ENCODE measurements around the gene UBR1.
"Not testable (repeated sequence)": the region's sequence is repeated elsewhere in the genome, so short reads cannot be mapped to it uniquely, and the experiment has no call there.

Gene UBR1

DNA sequence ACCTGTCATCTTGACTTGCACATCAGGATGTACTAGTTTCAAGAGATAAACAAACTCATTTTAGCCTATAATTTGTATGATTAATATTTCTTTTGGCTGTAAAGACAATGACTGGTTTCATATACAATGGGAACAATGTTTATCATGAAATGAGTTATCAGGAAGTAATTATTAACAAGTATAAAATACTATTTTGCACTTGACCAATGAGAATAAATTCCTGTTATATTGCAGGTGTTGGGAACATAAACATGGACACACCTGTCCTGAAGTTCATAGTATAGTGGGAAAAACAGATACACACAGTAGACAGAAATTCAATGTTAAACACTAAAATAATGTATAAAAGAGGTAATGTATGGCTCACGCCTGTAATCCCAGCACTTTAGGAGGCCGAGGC is 56.9 kb downstream of the UBR1 start:
- no peak for DNase-seq

DNA sequence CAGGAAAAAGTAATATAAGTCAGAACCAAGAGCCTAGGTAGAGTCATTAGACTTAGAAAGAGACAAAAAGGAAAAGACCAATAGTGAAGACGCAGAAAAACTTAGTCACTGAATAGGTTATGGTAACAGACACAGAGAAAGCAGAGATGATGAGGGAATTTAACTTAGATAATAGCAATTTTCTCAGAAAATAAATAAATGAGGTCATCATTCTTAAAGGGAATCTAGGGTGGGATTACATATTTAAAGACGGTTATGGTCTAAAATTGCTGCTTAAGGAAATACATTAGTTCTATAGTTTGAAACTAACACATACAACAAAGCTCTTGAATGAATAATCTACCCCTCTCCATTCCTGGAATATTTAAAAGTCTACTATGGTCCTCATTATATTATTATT is 59.4 kb downstream of the UBR1 start:
- DNase-seq: no peak

DNA sequence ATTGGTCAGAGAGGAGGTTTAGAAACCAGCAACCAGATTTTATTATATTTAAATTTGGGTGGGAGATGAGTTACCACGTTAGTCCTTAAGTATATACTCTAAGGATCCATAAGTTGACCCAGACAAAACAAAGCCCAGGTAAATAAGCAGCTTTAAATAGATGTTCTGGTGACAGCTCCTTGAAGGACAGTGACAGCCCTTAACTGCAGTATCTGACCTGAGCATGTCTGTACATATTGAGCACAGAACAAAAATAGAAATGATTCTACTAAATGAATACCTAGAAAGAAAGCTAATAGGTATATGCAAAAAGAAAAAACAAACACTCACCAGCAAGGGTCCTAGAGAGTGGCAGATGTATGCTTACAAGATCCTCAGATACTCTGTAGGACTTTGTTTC is 63.0 kb downstream of the UBR1 start:
- no peak for DNase-seq

DNA sequence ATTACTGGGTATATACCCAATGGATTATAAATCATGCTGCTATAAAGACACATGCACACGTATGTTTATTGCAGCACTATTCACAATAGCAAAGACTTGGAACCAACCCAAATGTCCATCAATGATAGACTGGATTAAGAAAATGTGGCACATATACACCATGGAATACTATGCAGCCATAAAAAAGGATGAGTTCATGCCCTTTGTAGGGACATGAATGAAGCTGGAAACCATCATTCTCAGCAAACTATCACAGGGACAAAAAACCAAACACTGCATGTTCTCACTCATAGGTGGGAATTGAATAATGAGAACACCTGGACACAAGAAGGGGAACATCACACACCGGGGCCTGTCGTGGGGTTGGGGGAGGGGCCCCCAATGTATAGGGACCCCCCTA is 64.8 kb downstream of the UBR1 start:
- DNase-seq: not testable (repeated sequence)

DNA sequence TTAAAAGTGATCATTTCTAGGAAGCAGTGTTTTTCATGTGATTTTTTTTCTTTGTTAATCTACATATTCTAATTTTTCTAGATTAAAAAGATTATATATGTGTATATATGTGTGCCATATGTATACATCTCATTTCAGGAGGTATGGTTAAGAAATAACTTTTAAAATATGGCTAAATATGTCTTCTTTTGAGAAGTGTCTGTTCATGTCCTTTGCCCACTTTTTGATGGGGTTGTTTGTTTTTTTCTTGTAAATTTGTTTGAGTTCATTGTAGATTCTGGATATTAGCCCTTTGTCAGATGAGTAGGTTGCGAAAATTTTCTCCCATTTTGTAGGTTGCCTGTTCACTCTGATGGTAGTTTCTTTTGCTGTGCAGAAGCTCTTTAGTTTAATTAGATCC is 70.6 kb downstream of the UBR1 start:
- DNase-seq: not testable (repeated sequence)

DNA sequence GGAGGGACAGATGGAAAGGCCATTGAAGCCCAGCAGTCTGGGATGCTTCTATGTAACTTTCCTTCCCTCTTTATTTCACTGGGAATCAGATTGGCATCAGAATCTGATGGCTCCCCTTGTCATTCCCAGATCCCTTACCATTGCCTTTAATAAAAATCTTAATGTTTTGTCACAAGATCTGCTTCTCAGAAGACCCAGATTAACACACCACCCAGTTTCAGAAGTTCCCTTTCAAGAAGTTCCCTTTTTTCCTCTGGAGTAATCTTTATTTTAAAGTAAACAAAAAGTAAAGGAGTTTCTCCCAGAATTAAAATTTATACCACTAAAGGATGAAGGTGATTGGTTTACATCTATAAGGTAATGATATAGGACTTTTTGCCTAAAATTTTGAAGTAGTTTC is 76.4 kb downstream of the UBR1 start:
- DNase-seq: no peak

DNA sequence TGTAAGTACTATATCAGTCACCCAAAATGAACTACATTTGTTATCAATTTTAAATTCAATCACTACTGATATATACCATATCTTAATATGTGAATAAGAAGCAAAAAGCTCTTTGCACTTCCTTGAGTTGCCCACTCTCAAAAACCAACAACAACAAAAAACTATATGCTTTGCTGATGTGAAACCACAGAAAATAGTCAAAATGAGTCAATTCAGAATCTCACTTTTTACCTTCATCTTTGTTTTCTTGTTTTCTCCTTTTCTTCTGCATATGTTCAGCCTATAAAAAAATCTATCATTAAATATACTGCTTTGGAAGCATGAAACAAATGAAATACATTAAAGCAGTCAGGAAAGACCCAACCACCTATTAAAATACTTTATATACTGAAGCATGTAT is 80.7 kb downstream of the UBR1 start:
- no peak for DNase-seq

DNA sequence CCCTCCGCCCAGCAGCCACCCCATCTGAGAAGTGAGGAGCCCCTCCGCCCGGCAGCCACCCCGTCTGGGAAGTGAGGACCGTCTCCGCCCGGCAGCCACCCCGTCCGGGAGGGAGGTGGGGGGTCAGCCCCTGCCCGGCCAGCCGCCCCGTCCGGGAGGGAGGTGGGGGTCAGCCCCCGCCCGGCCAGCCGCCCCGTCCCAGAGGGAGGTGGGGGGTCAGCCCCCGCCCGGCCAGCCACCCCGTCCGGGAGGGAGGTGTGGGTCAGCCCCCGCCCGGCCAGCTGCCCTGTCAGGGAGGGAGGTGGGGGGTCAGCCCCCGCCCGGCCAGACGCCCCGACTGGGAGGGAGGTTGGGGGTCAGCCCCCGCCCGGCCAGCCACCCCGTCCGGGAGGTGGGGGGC is 91.2 kb downstream of the UBR1 start:
- DNase-seq: not testable (repeated sequence)

DNA sequence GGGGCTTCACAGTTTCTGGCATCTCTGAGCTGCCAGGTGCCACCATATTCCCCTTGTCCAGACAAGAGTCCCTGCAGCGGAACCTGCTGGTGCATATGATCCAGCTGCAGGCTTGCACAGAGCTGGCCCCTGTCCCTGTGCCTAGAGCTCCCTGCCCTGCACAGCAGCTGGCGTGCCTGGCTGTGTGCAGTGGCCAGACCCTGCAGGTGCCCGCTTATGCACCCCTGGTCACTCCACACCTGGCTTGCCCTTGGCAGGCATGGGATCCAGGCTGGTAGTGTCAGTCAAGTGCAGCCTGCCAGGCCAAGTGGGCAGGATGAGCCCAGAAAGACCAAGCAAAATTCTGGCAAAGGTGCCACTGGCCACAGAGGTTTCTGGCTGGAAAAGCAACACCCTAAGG is 96.6 kb downstream of the UBR1 start:
- no peak for DNase-seq

DNA sequence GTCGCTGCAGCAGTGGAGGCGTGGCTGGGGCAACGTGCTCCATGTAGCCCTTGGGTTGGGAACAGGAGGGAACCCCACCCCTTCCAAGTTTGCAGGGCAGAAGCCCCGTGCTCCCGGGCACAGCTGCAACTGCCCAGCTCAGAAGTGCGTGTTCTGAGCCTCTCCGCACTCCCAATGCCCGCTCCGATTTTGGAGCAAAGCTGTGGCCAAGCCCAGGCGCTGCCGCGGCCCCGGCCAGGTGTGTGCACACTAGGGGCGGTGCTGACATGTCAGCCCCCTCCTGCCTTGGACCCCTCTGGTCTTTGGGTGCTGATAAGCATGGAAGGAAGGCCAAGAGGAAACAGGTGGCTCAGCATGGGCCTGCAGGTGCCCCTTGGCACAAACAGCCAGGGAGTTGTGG is 97.7 kb downstream of the UBR1 start:
- DNase-seq: no peak

DNA sequence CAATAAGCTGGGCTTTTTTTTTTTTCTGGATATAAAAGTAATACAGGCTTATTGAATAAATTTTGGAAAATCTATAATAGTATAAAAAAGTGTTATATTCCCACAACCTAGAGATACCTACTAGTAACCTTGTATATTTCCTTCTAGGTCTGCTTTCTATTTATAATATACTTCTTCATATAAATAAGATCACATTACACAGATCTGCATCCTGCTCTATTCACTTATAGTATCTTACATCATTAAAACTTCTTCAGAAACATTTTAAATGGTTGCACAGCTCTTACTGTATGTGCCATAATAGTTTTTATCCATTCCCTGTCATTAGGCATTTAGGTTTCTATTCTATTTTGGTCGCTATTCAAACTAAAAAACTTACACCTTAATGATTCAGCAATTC is 98.3 kb downstream of the UBR1 start:
- DNase-seq: no peak

DNA sequence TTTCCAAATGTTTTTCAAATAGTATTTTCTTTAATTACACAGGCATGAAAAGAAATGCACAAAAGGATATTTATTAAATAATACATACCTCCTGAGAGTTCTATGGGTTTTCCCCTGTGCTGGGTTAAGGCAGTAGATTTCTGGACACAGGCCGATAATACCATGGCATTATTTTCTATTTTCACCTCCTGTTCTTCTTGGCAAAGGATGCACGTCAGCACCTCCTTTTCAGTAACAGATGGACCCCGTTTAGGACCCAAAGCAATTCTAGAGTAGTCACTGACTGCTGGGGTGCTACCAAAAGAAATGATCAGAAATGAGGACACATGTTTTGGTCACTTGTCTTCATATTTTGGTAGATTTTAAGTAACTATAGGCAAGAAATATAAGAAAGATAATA is 98.8 kb downstream of the UBR1 start:
- no peak for DNase-seq

DNA sequence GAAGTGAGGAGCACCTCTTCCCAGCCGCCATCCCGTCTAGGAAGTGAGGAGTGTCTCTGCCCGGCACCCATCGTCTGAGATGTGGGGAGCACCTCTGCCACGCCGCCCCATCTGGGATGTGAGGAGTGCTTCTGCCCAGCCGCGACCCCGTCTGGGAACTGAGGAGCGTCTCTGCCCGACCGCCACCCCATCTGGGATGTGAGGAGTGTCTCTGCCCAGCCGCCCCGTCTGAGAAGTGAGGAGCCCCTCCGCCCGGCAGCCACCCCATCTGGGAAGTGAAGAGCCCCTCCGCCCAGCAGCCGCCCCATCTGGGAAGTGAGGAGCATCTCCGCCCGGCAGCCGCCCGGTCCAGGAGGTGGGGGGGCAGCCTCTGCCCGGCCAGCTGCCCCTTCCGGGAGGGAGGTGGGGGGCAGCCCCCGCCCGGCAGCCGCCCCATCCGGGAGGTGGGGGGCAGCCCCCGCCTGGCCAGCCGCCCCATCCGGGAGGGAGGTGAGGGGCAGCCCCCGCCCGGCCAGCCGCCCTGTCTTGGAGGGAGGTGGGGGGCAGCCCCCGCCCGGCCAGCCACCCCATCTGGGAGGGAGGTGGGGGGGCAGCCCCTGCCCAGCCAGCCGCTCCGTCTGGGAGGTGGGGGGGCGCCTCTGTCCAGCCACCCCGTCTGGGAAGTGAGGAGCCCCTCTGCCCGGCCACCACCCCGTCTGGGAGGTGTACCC is 100.8 kb downstream of the UBR1 start:
- DNase-seq: not testable (repeated sequence)

DNA sequence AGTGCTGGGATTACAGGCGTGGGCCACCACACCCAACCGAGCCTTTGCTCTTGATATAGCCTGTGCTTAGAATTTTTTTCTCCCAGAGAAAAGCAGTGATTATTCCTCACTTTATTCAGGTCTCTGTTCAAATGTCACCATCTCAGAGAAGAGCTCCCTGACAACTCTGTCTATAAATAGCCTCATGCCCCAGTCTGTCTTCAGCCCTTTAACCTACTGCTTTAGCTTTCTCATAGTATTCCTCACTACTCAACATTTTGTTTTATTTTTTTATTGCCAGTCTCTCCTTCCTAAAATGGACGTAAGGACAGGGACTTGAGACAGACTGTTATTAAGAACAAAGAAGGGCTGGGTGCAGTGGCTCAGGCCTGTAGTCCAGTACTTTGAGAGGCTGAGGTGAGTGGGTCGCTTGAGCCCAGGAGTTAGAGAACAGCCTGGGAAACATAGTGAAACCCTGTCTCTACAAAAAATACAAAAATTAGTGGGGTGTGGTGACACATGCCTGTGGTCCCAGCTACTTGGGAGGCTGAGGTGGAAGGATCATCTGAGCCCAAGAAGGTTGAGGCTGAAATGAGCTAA is 106.5 kb downstream of the UBR1 start:
- no peak for DNase-seq

DNA sequence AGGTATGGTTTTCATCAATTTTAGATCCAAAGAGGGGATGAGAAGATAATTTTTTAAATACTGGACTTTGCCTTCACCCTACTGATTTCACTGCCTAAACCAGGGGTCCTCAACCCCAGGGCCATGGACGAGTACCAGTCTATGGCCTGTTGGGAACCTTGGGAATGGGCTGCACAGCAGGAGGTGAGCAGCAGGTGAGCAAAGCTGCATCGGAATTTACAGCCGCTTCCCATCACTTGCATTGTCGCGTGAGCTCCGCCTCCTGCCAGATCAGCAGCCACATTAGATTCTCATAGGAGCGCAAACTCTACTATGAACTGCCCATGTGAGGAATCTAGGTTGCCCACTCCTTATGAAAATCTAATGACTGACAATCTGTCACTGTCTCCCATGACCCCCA is 109.0 kb downstream of the UBR1 start:
- DNase-seq: no peak

DNA sequence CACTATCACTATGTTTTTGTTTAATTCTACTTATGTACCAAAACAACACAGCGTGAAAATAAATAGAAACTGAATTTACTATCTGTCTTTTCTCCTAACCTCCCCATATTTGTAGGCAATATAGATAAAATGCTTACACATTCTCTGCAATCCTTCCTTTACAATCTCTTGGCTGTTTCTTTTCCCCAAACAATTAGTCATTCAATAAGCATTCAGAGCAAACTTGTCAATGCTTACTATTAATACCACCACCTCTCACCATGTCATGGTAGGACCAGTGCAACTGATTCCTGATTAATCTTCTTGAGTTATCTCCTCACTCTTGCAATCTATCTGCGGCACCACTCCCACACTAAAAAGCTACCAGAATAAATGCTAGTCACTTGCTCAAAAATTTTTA is 111.3 kb downstream of the UBR1 start:
- peak; percentile 77 for DNase-seq

DNA sequence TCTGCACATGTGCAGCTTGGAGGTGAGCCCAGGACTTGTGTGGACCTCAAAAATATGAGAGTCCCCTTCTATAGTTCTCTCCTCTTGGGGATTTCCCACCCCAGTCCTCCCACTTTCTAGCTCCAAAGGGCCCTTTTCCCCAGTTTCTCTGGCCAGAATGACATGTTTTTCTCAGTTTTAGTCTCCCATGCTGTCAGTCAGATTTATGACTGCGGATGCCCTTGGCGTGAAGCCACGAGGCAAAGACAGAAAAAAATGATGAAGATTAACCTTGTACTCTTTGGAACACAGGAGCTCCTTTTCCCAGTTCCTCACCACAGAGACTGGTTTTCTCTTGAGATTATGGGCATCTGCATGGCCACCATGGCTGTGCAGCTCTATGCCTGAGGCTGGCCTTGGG is 113.2 kb downstream of the UBR1 start:
- peak; percentile 28 for DNase-seq

DNA sequence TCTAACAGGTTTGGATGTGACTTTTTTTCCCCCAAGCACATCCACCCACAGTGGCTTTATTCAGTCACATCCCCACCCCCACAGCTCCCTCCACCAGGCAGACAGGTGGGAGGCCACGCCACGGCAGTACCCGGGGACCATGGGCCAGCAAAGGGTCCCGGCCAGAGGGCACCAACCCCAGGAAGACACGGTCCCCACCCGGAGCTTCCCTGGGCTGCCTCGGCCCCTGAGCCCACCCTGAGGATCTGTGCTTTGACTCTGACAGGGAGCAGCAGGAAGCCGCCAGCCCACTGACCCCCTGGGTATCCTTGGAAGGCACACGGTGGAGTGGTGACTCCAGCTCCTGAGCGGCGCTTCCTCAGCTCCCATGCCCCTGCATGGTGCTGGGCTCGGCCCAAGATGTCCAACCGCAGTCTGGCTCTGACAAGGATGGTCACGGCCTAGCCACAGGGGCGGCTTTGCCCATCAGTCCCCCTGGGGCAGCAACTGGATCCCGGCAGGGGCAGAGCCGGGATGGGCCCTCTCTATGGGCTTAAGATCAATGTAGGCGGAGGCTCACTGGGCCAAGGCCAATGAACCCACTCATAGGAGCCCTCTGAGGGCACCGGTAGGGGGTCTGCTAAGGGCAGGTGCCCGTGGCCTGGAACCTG is 119.0 kb downstream of the UBR1 start:
- no peak for DNase-seq

DNA sequence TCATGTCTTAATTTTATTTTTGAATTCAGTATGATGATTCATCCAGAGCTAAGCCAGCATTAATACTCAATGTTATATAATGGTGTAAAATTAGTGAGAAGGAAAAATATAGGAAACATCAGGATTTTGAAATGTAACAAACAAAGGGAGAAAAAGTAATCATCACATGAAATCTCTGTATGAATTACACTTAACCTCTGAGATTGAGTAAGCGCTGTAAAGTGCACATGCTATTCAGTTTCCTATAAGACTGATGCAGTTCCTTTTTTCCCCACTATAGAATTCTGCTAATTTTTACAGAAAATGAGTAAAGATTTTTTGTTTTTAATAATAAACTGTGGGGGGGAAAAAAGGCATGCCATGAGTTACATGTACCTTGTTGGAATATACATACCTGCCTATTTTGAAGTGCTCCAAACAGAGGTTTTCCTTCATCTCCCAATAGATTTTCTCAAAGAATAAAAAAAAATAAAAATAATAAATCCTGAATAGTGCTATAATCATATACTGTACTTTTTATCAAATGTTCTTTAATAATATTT is 121.3 kb downstream of the UBR1 start:
- DNase-seq: no peak

DNA sequence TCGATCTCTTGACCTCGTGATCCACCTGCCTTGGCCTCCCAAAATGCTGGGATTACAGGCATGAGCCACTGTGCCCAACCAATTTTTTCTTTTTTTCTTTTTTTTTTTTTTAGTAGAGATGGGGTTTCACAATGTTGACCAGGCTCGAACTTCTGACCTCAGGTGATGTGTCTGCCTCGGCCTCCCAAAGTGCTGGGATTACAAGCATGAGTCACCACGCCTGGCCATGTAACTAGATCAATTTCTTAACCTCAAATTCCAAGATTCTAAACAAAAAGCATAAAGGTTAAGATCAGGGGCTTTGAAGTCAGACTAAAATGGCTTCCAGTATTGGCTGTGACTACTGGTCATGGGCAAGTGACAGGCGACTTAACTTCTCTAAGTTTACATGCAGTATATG is 126.7 kb downstream of the UBR1 start:
- DNase-seq: not testable (repeated sequence)

DNA sequence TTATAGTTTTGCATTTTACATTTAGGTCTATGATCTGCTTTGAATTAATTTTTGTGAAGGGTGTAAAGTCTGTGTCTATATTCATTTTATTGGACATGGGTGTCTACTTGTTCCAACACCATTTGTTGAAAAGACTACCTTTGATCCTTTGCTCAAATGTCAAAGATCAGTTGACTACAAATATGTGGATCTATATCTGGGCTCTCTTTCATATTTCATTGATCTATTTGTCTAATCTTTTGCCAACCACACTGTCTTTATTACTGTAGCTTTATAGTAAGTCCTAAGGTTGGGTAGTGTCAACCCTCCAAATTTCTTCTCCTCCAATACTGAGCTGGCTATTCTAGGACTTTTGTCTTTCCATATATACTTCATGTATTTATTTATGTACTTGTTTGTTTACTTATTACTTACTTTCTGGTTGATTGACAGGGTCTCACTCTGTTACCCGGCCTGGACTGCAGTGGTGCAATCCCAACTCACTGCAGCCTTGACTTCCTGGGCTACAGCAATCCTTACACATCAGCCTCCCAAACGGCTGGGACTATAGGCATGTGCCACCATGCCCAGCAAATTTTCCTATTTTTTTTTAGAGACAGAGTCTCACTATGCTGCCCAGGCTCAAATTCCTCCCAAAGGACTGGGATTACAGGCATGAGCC is 131.5 kb downstream of the UBR1 start:
- DNase-seq: no peak

DNA sequence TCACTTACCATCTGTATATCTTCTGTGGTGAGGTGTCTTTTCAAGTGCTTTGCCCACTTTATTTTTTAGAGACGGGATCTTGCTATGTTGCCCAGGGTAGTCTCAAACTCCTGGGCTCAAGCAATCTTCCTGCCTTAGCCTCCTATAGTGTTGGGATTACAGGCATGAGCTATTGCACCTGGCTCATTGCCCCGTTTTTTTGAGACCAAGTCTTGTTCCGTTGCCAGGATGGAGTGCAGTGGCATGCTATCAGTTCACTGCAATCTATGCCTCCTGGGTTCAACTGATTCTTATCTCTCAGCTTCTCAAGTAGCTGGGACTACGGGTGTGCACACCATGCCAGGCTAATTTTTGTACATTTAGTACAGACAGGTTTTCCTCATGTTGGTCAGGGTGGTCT is 132.7 kb downstream of the UBR1 start:
- no peak for DNase-seq

DNA sequence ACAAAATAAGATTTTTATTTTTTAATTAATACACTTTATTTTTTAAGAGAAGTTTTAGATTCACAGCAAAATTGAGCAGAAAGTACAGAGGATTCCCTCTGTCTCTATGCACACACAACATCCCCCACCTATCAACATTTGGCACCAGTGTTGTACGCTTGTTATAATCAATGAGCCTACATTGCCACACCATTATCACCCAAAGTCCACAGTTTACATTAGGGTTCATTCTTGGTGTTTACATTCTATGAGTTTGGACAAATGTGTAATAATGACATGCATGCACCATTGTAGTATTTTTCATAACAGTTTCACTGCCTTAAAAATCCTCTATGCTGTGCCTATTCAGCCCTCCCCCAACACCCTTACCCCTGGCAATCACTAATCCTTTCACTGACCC is 134.0 kb downstream of the UBR1 start:
- no peak for DNase-seq

DNA sequence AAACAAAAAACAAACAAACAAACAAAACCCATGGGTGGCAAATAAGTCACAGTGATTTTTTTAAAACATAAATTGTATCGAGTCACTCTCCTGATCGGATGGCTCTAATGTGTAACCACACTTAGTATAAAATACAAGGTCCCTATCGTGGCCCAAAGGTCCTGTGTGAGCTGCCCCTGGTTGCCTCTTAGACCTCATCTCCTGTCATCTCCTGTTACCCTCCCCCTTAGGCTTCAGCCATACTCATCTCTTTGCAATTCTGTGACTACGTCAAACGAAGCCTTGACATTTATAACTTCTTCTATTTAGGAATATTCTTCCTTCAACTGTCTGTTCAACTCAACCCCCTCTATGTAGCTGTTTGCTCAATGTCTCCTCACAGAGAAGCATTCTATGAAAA is 141.4 kb downstream of the UBR1 start:
- no peak for DNase-seq

Data from fibroblast of skin of scalp (primary cell).